HCT116 (cell line): ENCODE data around the gene BICRA.

Source experiments
- CBX3 ChIP-seq: IDR thresholded peaks from 2 replicates; pipeline ENCODE4 v1.6.1; 2012; ENCODE audit warnings: low read depth
- CTCF ChIP-seq, 3 experiments: fragments of 200-600 bp in 1 of 3; sonication (generic) in 1 of 3; IDR thresholded peaks in 2 of 3; conservative IDR thresholded peaks in 1 of 3; 2 replicates each; pipeline ENCODE4 v1.5.1; 2012 to 2017; ENCODE audit warnings: low read depth in 2 of 3, low read length in 2 of 3, antibody characterized with exemption in 1 of 3, borderline replicate concordance in 1 of 3, control low read depth in 1 of 3, mild to moderate bottlenecking in 1 of 3, mixed read lengths in 1 of 3, mixed run types in 1 of 3, moderate library complexity in 1 of 3; ENCODE audit not compliant: insufficient read depth in 1 of 3
- EGR1 ChIP-seq: IDR thresholded peaks from 2 replicates; pipeline ENCODE4 v1.6.1; 2012; ENCODE audit warnings: low read depth
- ELF1 ChIP-seq: IDR thresholded peaks from 2 replicates; pipeline ENCODE4 v1.6.1; 2012; ENCODE audit warnings: low read depth, borderline replicate concordance
- EZH2 ChIP-seq: fragments of 200-600 bp; sonication (generic); IDR thresholded peaks from 2 replicates; pipeline ENCODE4 v1.6.1; 2017; ENCODE audit warnings: antibody characterized with exemption, mixed run types
- JUND ChIP-seq: IDR thresholded peaks from 2 replicates; pipeline ENCODE4 v1.6.1; 2012
- MAX ChIP-seq: IDR thresholded peaks from 2 replicates; pipeline ENCODE4 v1.6.1; 2012
- POLR2A ChIP-seq: IDR thresholded peaks from 2 replicates; pipeline ENCODE4 v1.7.0; 2011; ENCODE audit warnings: borderline replicate concordance; ENCODE audit not compliant: insufficient read depth, insufficient read length; ENCODE audit errors: extremely low read depth
- RAD21 ChIP-seq: IDR thresholded peaks from 2 replicates; pipeline ENCODE4 v1.6.1; 2012; ENCODE audit warnings: low read depth, mild to moderate bottlenecking
- REST ChIP-seq: IDR thresholded peaks from 2 replicates; pipeline ENCODE4 v1.6.1; 2012; ENCODE audit warnings: low read depth
- SIN3A ChIP-seq: IDR thresholded peaks from 2 replicates; pipeline ENCODE4 v1.6.1; 2012; ENCODE audit warnings: low read depth
- SP1 ChIP-seq: IDR thresholded peaks from 2 replicates; pipeline ENCODE4 v1.6.1; 2012; ENCODE audit warnings: low read depth
- SRF ChIP-seq: IDR thresholded peaks from 2 replicates; pipeline ENCODE4 v1.6.1; 2012; ENCODE audit warnings: low read depth
- YY1 ChIP-seq: IDR thresholded peaks from 2 replicates; pipeline ENCODE4 v1.6.1; 2011; ENCODE audit warnings: low read length, low read depth, moderate library complexity, mild to moderate bottlenecking; ENCODE audit not compliant: insufficient replicate concordance; ENCODE audit errors: extremely low read depth

GRCh38 chr19:47610902-47611301 is 2.0 kb downstream of the BICRA start:
- TF ChIP-seq REST (no peak), CTCF (IDR thresholded peaks at IDR 0.05 in 2 of 3, conservative IDR thresholded peaks at IDR 0.05 in 1 of 3; ENCODE audit: borderline replicate concordance in 1 of 3, insufficient read depth in 1 of 3, low read depth in 2 of 3, low read length in 2 of 3) (no peak), POLR2A (no peak), SP1 (no peak), CBX3 (no peak), MAX (no peak), EZH2 (no peak), SIN3A (no peak), EGR1 (no peak), YY1 (no peak), RAD21 (no peak), ELF1 (no peak), SRF (no peak), JUND (no peak)
